ENCODE measurements around the gene DNAJA4. TPM values are rescaled to one million over a fixed set of nuclear protein-coding genes. Genes with fewer than 3 reads are reported as not detected.

The DNAJA4 gene
- total and polyA plus RNA-seq, 2 experiments from 2014 or later: 5.0 to 12.5 TPM

DNA sequence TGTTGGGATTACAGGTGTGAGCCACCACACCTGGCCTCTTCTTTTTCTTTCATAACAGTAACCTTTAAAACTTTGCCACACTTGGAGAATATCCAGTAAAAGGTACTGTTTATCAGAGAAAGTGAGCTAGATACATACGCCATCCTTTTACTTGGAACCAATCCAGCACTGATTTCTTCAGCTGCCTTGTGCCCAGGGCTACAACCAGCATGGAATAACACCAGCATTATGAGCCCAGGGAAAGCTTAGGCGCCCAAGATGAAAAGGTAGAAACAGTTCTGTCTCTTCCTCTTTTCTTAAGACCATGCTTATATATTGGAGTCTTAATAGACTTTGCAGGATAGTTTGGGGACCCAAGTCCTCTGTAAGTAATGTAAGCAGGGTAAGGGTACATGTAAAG is 26.7 kb downstream of the DNAJA4 start (continued):
- TF ChIP-seq, protein P1, sequence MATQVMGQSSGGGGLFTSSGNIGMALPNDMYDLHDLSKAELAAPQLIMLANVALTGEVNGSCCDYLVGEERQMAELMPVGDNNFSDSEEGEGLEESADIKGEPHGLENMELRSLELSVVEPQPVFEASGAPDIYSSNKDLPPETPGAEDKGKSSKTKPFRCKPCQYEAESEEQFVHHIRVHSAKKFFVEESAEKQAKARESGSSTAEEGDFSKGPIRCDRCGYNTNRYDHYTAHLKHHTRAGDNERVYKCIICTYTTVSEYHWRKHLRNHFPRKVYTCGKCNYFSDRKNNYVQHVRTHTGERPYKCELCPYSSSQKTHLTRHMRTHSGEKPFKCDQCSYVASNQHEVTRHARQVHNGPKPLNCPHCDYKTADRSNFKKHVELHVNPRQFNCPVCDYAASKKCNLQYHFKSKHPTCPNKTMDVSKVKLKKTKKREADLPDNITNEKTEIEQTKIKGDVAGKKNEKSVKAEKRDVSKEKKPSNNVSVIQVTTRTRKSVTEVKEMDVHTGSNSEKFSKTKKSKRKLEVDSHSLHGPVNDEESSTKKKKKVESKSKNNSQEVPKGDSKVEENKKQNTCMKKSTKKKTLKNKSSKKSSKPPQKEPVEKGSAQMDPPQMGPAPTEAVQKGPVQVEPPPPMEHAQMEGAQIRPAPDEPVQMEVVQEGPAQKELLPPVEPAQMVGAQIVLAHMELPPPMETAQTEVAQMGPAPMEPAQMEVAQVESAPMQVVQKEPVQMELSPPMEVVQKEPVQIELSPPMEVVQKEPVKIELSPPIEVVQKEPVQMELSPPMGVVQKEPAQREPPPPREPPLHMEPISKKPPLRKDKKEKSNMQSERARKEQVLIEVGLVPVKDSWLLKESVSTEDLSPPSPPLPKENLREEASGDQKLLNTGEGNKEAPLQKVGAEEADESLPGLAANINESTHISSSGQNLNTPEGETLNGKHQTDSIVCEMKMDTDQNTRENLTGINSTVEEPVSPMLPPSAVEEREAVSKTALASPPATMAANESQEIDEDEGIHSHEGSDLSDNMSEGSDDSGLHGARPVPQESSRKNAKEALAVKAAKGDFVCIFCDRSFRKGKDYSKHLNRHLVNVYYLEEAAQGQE (IDR thresholded peaks at IDR 0.05; ENCODE audit: unreplicated experiment): no peak
- TF ChIP-seq POLR2AphosphoS5 (IDR thresholded peaks at IDR 0.05; ENCODE audit: low read depth) (no peak), EZH2phosphoT487 (IDR thresholded peaks at IDR 0.05; ENCODE audit: unreplicated experiment) (no peak), STAT1 (IDR thresholded peaks at IDR 0.05; ENCODE audit: unreplicated experiment) (no peak), CREB1 (CRISPR knock-in tag; IDR thresholded peaks at IDR 0.05; ENCODE audit: low read depth) (no peak), ZNF331 (CRISPR knock-in tag; IDR thresholded peaks at IDR 0.05; ENCODE audit: low read depth) (no peak)

DNA sequence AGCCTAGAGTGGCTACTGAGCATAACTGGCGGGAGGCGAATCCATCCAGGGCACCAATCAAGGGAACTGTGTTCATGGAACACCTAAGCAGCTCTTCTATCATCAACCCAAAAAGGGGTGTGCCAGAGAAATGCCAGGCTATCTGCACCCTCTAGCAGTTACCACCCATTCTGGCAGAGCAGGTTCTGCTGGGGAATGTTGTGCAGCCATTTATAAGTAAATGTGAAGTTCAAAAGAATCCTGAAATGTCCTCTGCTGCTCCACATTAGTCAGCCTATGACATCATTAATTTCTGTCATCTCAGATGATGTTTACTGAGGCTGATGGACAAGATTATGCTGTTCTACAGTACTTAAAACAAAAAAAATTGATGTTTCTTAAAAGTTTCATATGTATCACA is 27.3 kb downstream of the DNAJA4 start:
- Mint-ChIP-seq H3K27me3 (ENCODE audit: insufficient read depth, low read depth, poor library complexity) (peaks cover 2% of the 10 kb centered on the region), H3K36me3 (ENCODE audit: low read depth) (peaks cover 3% of the 10 kb centered on the region; the same call in 2 of the 3 replicates), H3K9me3 (no peaks in the 10 kb centered on the region), H3K27ac (no peak overlapping the region), H3K4me1 (no peaks in the 10 kb centered on the region), H3K4me3 (no peak overlapping the region)
- no peak overlapping the region for H3K27ac ChIP-seq (ENCODE audit: low read depth)
- H3K36me3 ChIP-seq (ENCODE audit: insufficient read depth): peaks cover 20% of the 10 kb centered on the region
- H3K27me3 ChIP-seq (ENCODE audit: insufficient read depth): no peaks in the 10 kb centered on the region
- DNase-seq (ENCODE audit: low spot score): no peak
- no peaks in the 10 kb centered on the region for H3K9me2 ChIP-seq (ENCODE audit: insufficient read depth)
- no peak for ATAC-seq
- no peak overlapping the region for H3K4me3 ChIP-seq
- no peaks in the 10 kb centered on the region; the same call in 1 of the 2 replicates for H4K20me1 ChIP-seq (replicated peaks; ENCODE audit: insufficient read depth)
- no peaks in the 10 kb centered on the region for H3F3A ChIP-seq (replicated peaks; ENCODE audit: low read depth)
- H3K4me2 ChIP-seq: no peak overlapping the region
- H3K4me1 ChIP-seq (ENCODE audit: insufficient read depth): no peaks in the 10 kb centered on the region
- no peak overlapping the region for H2AFZ ChIP-seq
- H3K79me2 ChIP-seq (replicated peaks; ENCODE audit: insufficient read depth): peaks cover 5% of the 10 kb centered on the region; the same call in 1 of the 2 replicates
- TF ChIP-seq ZNF114 (CRISPR knock-in tag; IDR thresholded peaks at IDR 0.05) (no peak), CTCF (conservative IDR thresholded peaks at IDR 0.05; ENCODE audit: low read depth in 2 of 2) (no peak), EZH2 (IDR thresholded peaks at IDR 0.05; ENCODE audit: low read depth, unreplicated experiment) (no peak), STAT1 (IDR thresholded peaks at IDR 0.05; ENCODE audit: unreplicated experiment) (no peak)
- TF ChIP-seq, protein P2, sequence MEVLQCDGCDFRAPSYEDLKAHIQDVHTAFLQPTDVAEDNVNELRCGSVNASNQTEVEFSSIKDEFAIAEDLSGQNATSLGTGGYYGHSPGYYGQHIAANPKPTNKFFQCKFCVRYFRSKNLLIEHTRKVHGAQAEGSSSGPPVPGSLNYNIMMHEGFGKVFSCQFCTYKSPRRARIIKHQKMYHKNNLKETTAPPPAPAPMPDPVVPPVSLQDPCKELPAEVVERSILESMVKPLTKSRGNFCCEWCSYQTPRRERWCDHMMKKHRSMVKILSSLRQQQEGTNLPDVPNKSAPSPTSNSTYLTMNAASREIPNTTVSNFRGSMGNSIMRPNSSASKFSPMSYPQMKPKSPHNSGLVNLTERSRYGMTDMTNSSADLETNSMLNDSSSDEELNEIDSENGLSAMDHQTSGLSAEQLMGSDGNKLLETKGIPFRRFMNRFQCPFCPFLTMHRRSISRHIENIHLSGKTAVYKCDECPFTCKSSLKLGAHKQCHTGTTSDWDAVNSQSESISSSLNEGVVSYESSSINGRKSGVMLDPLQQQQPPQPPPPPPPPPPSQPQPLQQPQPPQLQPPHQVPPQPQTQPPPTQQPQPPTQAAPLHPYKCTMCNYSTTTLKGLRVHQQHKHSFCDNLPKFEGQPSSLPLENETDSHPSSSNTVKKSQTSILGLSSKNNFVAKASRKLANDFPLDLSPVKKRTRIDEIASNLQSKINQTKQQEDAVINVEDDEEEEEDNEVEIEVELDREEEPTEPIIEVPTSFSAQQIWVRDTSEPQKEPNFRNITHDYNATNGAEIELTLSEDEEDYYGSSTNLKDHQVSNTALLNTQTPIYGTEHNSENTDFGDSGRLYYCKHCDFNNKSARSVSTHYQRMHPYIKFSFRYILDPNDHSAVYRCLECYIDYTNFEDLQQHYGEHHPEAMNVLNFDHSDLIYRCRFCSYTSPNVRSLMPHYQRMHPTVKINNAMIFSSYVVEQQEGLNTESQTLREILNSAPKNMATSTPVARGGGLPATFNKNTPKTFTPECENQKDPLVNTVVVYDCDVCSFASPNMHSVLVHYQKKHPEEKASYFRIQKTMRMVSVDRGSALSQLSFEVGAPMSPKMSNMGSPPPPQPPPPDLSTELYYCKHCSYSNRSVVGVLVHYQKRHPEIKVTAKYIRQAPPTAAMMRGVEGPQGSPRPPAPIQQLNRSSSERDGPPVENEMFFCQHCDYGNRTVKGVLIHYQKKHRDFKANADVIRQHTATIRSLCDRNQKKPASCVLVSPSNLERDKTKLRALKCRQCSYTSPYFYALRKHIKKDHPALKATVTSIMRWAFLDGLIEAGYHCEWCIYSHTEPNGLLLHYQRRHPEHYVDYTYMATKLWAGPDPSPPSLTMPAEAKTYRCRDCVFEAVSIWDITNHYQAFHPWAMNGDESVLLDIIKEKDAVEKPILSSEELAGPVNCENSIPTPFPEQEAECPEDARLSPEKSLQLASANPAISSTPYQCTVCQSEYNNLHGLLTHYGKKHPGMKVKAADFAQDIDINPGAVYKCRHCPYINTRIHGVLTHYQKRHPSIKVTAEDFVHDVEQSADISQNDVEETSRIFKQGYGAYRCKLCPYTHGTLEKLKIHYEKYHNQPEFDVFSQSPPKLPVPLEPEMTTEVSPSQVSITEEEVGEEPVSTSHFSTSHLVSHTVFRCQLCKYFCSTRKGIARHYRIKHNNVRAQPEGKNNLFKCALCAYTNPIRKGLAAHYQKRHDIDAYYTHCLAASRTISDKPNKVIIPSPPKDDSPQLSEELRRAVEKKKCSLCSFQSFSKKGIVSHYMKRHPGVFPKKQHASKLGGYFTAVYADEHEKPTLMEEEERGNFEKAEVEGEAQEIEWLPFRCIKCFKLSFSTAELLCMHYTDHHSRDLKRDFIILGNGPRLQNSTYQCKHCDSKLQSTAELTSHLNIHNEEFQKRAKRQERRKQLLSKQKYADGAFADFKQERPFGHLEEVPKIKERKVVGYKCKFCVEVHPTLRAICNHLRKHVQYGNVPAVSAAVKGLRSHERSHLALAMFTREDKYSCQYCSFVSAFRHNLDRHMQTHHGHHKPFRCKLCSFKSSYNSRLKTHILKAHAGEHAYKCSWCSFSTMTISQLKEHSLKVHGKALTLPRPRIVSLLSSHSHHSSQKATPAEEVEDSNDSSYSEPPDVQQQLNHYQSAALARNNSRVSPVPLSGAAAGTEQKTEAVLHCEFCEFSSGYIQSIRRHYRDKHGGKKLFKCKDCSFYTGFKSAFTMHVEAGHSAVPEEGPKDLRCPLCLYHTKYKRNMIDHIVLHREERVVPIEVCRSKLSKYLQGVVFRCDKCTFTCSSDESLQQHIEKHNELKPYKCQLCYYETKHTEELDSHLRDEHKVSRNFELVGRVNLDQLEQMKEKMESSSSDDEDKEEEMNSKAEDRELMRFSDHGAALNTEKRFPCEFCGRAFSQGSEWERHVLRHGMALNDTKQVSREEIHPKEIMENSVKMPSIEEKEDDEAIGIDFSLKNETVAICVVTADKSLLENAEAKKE (CRISPR knock-in tag; IDR thresholded peaks at IDR 0.05): no peak
- TF ChIP-seq, protein P1 (IDR thresholded peaks at IDR 0.05; ENCODE audit: unreplicated experiment): no peak
